Measurements from ENCODE around the gene ETS1.

Gene ETS1

GRCh38 chr11:128632141-128632791 is 44.9 kb upstream of the ETS1 start:
- H3K4me1 ChIP-seq (ENCODE audit: low read length): peaks cover 24% of the 10 kb centered on the region
- no peaks in the 10 kb centered on the region for H3K9me2 ChIP-seq (replicated peaks; ENCODE audit: insufficient read depth, low read length)
- no peak overlapping the region for H3K9ac ChIP-seq (ENCODE audit: low read length)
- no peak overlapping the region for H3K27ac ChIP-seq (ENCODE audit: low read length)
- H3F3A ChIP-seq (ENCODE audit: insufficient read depth, low read length): no peaks in the 10 kb centered on the region
- H3K9me3 ChIP-seq (replicated peaks; ENCODE audit: insufficient read depth, low read length): no peaks in the 10 kb centered on the region
- no peak overlapping the region for H3K4me3 ChIP-seq (ENCODE audit: low read length)
- no peak overlapping the region for H3K4me2 ChIP-seq (ENCODE audit: low read depth, low read length)
- H3K27me3 ChIP-seq (replicated peaks; ENCODE audit: insufficient read depth, low read length): no peaks in the 10 kb centered on the region
- peak; percentile 71 for TF ChIP-seq CTCF (IDR thresholded peaks at IDR 0.05; ENCODE audit: low read length)
- TF ChIP-seq EZH2 (optimal IDR thresholded peaks at IDR 0.05; ENCODE audit: low read depth, low read length): no peak
- TF ChIP-seq EZH2phosphoT487 (IDR thresholded peaks at IDR 0.05; ENCODE audit: low read length): no peak
- no peak overlapping the region for H2AFZ ChIP-seq (ENCODE audit: low read length)
- no peaks in the 10 kb centered on the region for H3K36me3 ChIP-seq (replicated peaks; ENCODE audit: insufficient read depth, low read length)
- H3K79me2 ChIP-seq (ENCODE audit: low read length): no peaks in the 10 kb centered on the region
- no peaks in the 10 kb centered on the region for H4K20me1 ChIP-seq (ENCODE audit: insufficient read depth, low read length)
- peak; percentile 75 for DNase-seq

- Histone ChIP-seq H3K9me3 (replicated peaks; ENCODE audit: insufficient read depth, low read length) (no peaks in the 10 kb centered on the region), H3K79me2 (ENCODE audit: low read length) (no peaks in the 10 kb centered on the region), H3K27ac (ENCODE audit: low read length) (no peak overlapping the region; the same call in 1 of the 2 replicates), H3K27me3 (replicated peaks; ENCODE audit: insufficient read depth, low read length) (no peaks in the 10 kb centered on the region), H4K20me1 (ENCODE audit: insufficient read depth, low read length) (no peaks in the 10 kb centered on the region), H2AFZ (ENCODE audit: low read length) (peak overlapping the region; percentile 79), H3K4me2 (ENCODE audit: low read depth, low read length) (peak overlapping the region; percentile 81), H3K36me3 (replicated peaks; ENCODE audit: insufficient read depth, low read length) (no peaks in the 10 kb centered on the region), H3K9me2 (replicated peaks; ENCODE audit: insufficient read depth, low read length) (no peaks in the 10 kb centered on the region), H3K9ac (ENCODE audit: low read length) (peak overlapping the region; percentile 38; the same call in 1 of the 2 replicates), H3F3A (ENCODE audit: insufficient read depth, low read length) (no peaks in the 10 kb centered on the region), H3K4me3 (ENCODE audit: low read length) (peak overlapping the region; percentile 25; the same call in 1 of the 2 replicates), H3K4me1 (ENCODE audit: low read length) (peaks cover 30% of the 10 kb centered on the region)
- no peak for TF ChIP-seq EZH2phosphoT487 (IDR thresholded peaks at IDR 0.05; ENCODE audit: low read length)
- TF ChIP-seq CTCF (IDR thresholded peaks at IDR 0.05; ENCODE audit: low read length): peak; percentile 89
- DNase-seq: peak; percentile 87
Measured at GRCh38 chr11:128630367-128631230, 43.2 kb upstream of the ETS1 start.

DNA sequence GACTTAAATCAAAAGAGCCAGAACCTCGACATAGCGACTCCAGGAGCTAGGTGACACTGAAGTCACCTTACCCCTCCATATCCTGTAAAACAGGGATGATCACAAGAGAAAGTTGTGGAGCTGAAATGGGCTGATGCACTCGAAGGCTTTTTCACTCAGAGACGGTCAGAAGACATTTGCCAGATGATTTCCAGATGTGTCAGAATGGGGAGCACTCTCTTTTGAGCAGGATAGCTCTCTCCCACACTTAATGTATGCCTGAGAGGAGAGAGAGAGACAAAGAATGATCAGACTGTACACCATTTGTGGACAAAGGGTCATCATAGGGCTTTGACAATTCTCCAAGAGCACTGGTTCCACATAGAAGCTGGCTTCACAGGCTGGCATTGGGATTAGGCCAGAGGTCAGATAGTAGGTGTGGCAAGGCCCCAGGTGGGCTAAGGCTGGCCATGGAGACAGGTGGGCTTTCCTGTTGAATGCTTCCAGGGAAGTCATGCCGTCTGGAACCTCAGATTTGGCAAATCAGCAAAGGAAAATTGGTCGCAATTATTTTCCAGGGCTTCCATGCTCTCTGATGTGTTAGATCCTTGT is 42.3 kb upstream of the ETS1 start:
- no peak overlapping the region for H3K27ac ChIP-seq (ENCODE audit: low read length)
- no peaks in the 10 kb centered on the region for H3K9me2 ChIP-seq (replicated peaks; ENCODE audit: insufficient read depth, low read length)
- H3K4me3 ChIP-seq (ENCODE audit: low read length): no peak overlapping the region
- no peak for DNase-seq
- TF ChIP-seq EZH2 (optimal IDR thresholded peaks at IDR 0.05; ENCODE audit: low read depth, low read length): no peak
- no peak for TF ChIP-seq EZH2phosphoT487 (IDR thresholded peaks at IDR 0.05; ENCODE audit: low read length)
- TF ChIP-seq CTCF (IDR thresholded peaks at IDR 0.05; ENCODE audit: low read length): no peak
- no peaks in the 10 kb centered on the region for H3K79me2 ChIP-seq (ENCODE audit: low read length)
- H3K4me2 ChIP-seq (ENCODE audit: low read depth, low read length): 0 out of 2 replicates have a peak overlapping the region, but pooled peaks have one; percentile 81
- H3K4me1 ChIP-seq (ENCODE audit: low read length): peaks cover 40% of the 10 kb centered on the region
- no peaks in the 10 kb centered on the region for H3K36me3 ChIP-seq (replicated peaks; ENCODE audit: insufficient read depth, low read length)
- H3K9ac ChIP-seq (ENCODE audit: low read length): no peak overlapping the region
- H3F3A ChIP-seq (ENCODE audit: insufficient read depth, low read length): 0 out of 2 replicates have a peak, but pooled peaks cover 6% of the 10 kb centered on the region
- H3K27me3 ChIP-seq (replicated peaks; ENCODE audit: insufficient read depth, low read length): no peaks in the 10 kb centered on the region
- H4K20me1 ChIP-seq (ENCODE audit: insufficient read depth, low read length): no peaks in the 10 kb centered on the region
- peak overlapping the region; percentile 43 for H2AFZ ChIP-seq (ENCODE audit: low read length)
- H3K9me3 ChIP-seq (replicated peaks; ENCODE audit: insufficient read depth, low read length): no peaks in the 10 kb centered on the region

Data from MM.1S (cell line).